Prostate gland (tissue), 2 donors: ENCODE measurements around the gene KANSL1.

Experiments used
- POLR2A ChIP-seq: fragments of 450-650 bp; IDR thresholded peaks from one replicate; pipeline ENCODE4 v1.6.1; 2016; ENCODE audit warnings: antibody characterized with exemption, mild to moderate bottlenecking
- TF ChIP-seq, protein P1 (sequence below), 4 experiments: fragments of 200-600 bp in 2 of 4; fragments of 450-650 bp in 2 of 4; sonication (generic) in 2 of 4; IDR thresholded peaks; 1 replicate in 3 of 4; 2 replicates in 1 of 4; pipeline ENCODE4 v1.5.1; 2016 to 2019; ENCODE audit warnings: antibody characterized with exemption in 4 of 4, mild to moderate bottlenecking in 2 of 4, moderate library complexity in 2 of 4

DNA sequence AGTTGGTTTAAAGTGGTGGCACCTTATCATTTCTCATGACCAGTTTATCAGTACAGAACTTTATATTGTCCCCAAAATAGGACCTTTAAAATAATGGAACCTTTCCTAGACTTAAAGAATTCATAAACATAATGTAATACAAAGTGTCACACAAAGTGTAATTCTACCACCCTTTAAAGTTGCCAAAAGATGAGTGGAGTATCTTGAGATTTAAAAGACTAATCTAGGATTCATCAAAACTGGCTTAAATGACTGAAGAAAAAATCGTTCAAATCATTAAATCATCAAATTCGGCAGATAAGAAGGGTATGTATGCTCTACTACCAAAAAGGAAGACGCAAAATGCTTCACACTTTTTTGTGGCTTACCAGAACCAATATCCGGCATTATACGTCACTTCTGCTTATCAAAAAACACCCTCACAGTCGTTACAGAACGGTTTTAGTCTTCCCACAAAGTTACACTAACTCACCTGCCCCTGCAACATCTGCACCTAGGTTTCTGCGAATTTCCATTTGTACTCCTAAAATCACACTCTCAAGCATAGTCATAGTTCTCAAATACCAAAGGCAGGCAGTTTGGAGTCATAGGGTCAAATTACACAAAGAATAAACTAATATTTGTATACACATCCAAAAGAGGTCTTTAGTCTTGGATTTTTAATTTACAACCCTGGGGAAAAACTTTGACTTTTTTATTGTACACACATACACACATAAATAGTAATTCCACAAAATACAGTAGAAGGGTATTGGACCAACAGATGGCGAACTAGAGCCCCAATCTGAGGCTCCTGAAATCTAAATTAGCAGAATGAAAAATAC, 1.4 kb upstream of the KANSL1 start:
- TF ChIP-seq, protein P1, sequence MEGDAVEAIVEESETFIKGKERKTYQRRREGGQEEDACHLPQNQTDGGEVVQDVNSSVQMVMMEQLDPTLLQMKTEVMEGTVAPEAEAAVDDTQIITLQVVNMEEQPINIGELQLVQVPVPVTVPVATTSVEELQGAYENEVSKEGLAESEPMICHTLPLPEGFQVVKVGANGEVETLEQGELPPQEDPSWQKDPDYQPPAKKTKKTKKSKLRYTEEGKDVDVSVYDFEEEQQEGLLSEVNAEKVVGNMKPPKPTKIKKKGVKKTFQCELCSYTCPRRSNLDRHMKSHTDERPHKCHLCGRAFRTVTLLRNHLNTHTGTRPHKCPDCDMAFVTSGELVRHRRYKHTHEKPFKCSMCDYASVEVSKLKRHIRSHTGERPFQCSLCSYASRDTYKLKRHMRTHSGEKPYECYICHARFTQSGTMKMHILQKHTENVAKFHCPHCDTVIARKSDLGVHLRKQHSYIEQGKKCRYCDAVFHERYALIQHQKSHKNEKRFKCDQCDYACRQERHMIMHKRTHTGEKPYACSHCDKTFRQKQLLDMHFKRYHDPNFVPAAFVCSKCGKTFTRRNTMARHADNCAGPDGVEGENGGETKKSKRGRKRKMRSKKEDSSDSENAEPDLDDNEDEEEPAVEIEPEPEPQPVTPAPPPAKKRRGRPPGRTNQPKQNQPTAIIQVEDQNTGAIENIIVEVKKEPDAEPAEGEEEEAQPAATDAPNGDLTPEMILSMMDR (IDR thresholded peaks at IDR 0.05), result peak in 2 of 4 experiments; percentile 13 to 32
- TF ChIP-seq POLR2A, result no peak
